ENCODE results near the gene DR1.
"Not testable (repeated sequence)": the region's sequence is repeated elsewhere in the genome, so short reads cannot be mapped to it uniquely, and the experiment has no call there.

The DR1 gene

DNA sequence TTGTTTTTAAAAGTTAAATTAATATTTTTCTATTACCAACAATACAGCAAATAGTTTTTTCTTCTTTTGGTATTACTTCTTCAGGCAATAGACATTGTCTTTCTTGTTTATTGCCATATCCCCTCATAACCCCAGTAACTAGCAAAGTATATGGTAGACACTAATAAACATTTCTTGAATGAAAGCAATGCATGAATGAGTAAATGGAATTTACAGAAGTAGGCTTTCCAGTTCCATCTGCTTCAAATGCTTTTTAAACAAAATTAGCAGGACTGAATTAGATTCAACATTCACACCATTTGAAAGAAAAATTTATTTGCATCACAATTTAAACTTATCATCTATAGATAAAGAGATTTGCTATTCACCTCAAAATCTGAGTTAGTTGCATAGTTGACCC, 5.6 kb upstream of the DR1 start:
- DNase-seq (ENCODE audit: low spot score): no peak

DNA sequence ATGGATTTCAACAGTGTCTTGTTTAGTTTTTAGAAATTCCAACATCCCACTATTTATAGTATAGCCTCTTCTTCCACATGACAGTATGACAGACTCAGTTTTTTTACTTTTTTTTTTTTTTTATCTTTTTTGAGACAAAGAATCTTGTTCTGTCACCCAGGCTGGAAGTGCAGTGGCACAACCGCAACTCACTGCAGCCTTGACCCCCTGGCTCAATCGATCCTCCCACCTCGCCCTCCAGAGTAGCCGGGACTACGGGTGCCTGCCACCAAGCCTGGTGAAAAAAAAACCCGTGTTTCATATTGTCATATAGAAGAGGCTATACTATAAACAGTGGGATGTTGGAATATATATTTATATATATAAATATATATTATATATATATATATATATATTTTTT, 1.2 kb upstream of the DR1 start:
- DNase-seq (ENCODE audit: low spot score): no peak

DNA sequence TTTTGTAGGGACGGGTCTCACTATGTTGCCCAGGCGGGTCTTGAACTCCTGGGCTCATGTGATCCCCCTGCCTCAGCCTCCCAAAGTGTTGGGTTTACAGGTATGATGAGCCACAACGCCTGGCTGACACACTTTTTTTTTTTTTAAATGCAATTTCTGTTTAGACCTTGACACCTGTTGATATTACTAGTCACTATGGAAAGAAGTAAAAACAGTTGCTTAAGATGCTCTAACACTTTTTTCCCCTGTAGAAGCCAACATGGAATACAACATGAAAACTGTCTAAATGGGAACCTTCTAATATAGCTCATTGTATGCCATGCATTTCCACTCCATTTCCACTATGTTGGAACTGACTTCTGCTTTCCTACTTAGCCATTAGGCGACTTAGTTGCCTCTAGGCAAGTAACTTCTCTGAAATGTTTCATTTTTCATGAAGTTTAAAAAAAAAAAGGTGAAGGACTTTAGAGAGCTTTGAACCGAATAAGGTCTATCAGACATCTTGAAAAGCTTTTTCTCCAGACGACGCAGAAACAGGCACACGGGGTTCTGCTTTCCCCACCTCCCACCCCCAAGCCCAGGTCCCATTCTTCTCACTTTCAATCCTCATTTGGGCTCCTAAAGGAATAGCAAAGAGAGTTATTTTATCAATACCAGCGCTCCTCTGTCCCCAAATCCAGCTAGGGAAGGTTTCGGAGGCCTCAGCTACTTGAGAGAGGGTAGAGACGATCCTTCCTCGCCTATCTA, 648 bp upstream of the DR1 start:
- DNase-seq (ENCODE audit: low spot score): no peak

- DNase-seq (ENCODE audit: low spot score): peak; percentile 52
These were observed 800 bp downstream of the DR1 start for GRCh38 chr1:93346421-93346993.

GRCh38 chr1:93347334-93347899, 1.7 kb downstream of the DR1 start:
- DNase-seq (ENCODE audit: low spot score): no peak

GRCh38 chr1:93348104-93348728, 2.5 kb downstream of the DR1 start:
- DNase-seq (ENCODE audit: low spot score): no peak

- peak; percentile 31 for DNase-seq (ENCODE audit: low spot score)
These were observed 3.8 kb downstream of the DR1 start for GRCh38 chr1:93349231-93350135.

- DNase-seq (ENCODE audit: low spot score): no peak
These were observed 4.6 kb downstream of the DR1 start for GRCh38 chr1:93350322-93350721.

- no peak for DNase-seq (ENCODE audit: low spot score)
These were observed 5.2 kb downstream of the DR1 start for GRCh38 chr1:93350875-93351274.

DNA sequence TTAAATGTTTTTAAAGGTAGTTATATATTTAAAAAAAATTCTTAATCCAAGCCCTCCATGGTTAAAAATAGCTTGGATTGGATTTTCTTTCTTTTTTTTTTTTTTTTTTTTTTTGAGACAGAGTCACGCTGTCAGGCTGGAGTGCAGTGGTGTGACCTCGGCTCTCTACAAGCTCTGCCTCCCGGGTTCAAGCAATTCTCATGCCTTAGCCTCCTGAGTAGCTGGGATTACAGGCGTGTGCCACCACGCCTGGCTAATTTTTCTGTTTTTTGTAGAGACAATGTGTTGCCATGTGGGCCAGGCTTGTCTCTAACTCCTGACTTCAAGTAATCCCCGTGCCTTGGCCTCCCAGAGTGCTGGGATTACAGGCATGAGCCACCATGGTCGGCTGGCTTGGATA, 5.6 kb downstream of the DR1 start:
- DNase-seq (ENCODE audit: low spot score): not testable (repeated sequence)

DNA sequence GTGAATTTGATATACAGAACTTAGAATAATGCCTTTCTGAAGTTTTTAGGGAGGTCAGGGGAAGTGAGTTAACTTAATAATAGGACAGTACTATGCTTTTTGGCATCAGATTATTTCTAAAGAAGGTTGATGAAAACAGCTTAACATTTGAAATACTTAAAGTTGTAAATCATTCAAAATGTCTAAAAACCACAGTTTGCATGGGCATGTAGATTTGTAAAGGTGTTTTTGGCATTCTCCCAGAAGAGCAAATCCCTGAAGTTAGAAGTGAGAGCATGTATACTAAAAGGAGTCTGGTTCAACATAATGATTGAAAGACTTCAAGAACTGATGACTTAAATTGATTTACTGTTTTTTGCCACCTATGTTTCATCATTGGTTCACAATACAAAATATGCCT, 6.7 kb downstream of the DR1 start:
- no peak for DNase-seq (ENCODE audit: low spot score)

GRCh38 chr1:93353286-93353685, 7.6 kb downstream of the DR1 start:
- DNase-seq (ENCODE audit: low spot score): no peak

GRCh38 chr1:93354749-93355148, 9.0 kb downstream of the DR1 start:
- DNase-seq (ENCODE audit: low spot score): no peak

- DNase-seq (ENCODE audit: low spot score): no peak
These were observed 11.5 kb downstream of the DR1 start for GRCh38 chr1:93357242-93357641.

DNA sequence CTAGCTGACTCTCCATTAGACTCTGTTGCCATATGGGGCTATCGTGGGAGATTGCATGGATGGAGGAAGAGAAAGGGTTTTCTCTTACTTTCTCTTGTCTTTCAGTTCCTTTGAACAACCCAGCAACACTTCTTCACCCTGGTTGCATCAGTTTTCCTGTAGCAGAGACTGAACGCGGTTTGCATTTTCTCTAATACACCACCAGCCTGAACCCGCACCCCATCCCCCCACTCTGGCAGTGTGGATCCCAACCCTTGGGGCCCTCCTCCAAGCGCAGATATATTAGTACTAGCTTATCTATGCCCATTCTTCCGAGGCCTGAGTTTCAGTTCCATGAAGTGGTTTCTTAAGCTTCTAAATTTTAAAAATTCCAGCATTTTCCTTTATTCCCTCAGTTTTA, 12.6 kb downstream of the DR1 start:
- DNase-seq (ENCODE audit: low spot score): no peak

GRCh38 chr1:93360111-93360510, 14.4 kb downstream of the DR1 start:
- no peak for DNase-seq (ENCODE audit: low spot score)

GRCh38 chr1:93362237-93362636, 16.5 kb downstream of the DR1 start:
- DNase-seq (ENCODE audit: low spot score): no peak

DNA sequence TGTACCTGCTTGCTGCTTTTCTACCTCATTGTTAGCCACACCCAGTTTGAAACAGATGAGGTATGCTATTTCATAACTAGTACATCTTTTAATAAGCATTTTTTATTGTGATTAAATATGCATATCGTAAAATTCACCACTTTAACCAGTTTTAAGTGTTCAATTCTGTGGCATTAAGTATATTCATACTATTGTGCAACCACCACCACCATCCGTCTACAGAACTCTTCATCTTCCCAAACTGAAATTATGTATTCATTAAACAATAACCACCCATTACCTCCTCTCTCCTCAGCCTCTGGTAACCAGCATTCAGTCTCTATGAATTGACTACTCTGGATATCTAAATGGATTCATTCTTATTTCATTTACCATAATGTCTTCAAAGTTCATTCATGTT, 20.1 kb downstream of the DR1 start:
- no peak for DNase-seq (ENCODE audit: low spot score)

GRCh38 chr1:93369734-93370133, 24.0 kb downstream of the DR1 start:
- no peak for DNase-seq (ENCODE audit: low spot score)

GRCh38 chr1:93374334-93375106, 28.8 kb downstream of the DR1 start:
- no peak for DNase-seq (ENCODE audit: low spot score)

- DNase-seq (ENCODE audit: low spot score): no peak
These were observed 38.9 kb downstream of the DR1 start for GRCh38 chr1:93384656-93385055.
